SH-SY5Y (cell line): ENCODE data around the gene SAP30BP.

Experiments
- GATA2 ChIP-seq: IDR thresholded peaks from 2 replicates; pipeline ENCODE4 v1.6.1; 2011; ENCODE audit warnings: mild to moderate bottlenecking, low read depth, low read length
- GATA3 ChIP-seq: IDR thresholded peaks from 2 replicates; pipeline ENCODE4 v1.6.1; 2011; ENCODE audit warnings: low read depth, mild to moderate bottlenecking, low read length, moderate library complexity

GRCh38 chr17:75642784-75643642, 24.1 kb upstream of the SAP30BP start:
- TF ChIP-seq GATA2 = no peak
- no peak for TF ChIP-seq GATA3
